ENCODE data around the gene PIWIL4. TPM values are rescaled to one million over a fixed set of nuclear protein-coding genes. Genes with fewer than 3 reads are reported as not detected.

PIWIL4 gene
- polyA plus RNA-seq, 1 experiment, result 1.0 TPM

GRCh38 chr11:94649254-94649653 is 82.1 kb downstream of the PIWIL4 start:
- no peak for DNase-seq (ENCODE audit: low read depth, low spot score)
- Histone ChIP-seq H3K27ac (ENCODE audit: low read depth, low read length) (no peak overlapping the region), H3K27me3 (ENCODE audit: control insufficient read depth, insufficient read depth, low read length) (peaks cover 2% of the 10 kb centered on the region), H3K4me3 (ENCODE audit: low read depth, low read length) (no peak overlapping the region), H3K9me3 (ENCODE audit: control insufficient read depth, insufficient read depth, low read length) (no peaks in the 10 kb centered on the region)
- TF ChIP-seq CTCF (IDR thresholded peaks at IDR 0.05; ENCODE audit: low read depth, low read length), result no peak
- POLR2A ChIA-PET, result no interaction called here
- CTCF ChIA-PET, result no interaction called here

GRCh38 chr11:94649964-94650623 is 82.9 kb downstream of the PIWIL4 start:
- H3K9me3 ChIP-seq (ENCODE audit: control insufficient read depth, insufficient read depth, low read length), result no peaks in the 10 kb centered on the region
- peak overlapping the region; percentile 39 for H3K27ac ChIP-seq (ENCODE audit: low read depth, low read length)
- no peak overlapping the region for H3K4me3 ChIP-seq (ENCODE audit: low read depth, low read length)
- ChIA-PET CTCF (no interaction called here), POLR2A (no interaction called here)
- DNase-seq (ENCODE audit: low read depth, low spot score), result no peak
- no peak for TF ChIP-seq CTCF (IDR thresholded peaks at IDR 0.05; ENCODE audit: low read depth, low read length)
- H3K27me3 ChIP-seq (ENCODE audit: control insufficient read depth, insufficient read depth, low read length), result peaks cover 8% of the 10 kb centered on the region

GRCh38 chr11:94650756-94651155 is 83.6 kb downstream of the PIWIL4 start:
- no peaks in the 10 kb centered on the region for H3K9me3 ChIP-seq (ENCODE audit: control insufficient read depth, insufficient read depth, low read length)
- CTCF ChIA-PET, result no interaction called here
- POLR2A ChIA-PET, result no interaction called here
- no peak for TF ChIP-seq CTCF (IDR thresholded peaks at IDR 0.05; ENCODE audit: low read depth, low read length)
- peaks cover 11% of the 10 kb centered on the region for H3K27me3 ChIP-seq (ENCODE audit: control insufficient read depth, insufficient read depth, low read length)
- H3K4me3 ChIP-seq (ENCODE audit: low read depth, low read length), result no peak overlapping the region
- H3K27ac ChIP-seq (ENCODE audit: low read depth, low read length), result peak overlapping the region; percentile 39
- peak; percentile 44 for DNase-seq (ENCODE audit: low read depth, low spot score)

GRCh38 chr11:94652735-94653284 is 85.6 kb downstream of the PIWIL4 start:
- Histone ChIP-seq H3K27ac (ENCODE audit: low read depth, low read length) (no peak overlapping the region), H3K4me3 (ENCODE audit: low read depth, low read length) (no peak overlapping the region), H3K9me3 (ENCODE audit: control insufficient read depth, insufficient read depth, low read length) (no peaks in the 10 kb centered on the region), H3K27me3 (ENCODE audit: control insufficient read depth, insufficient read depth, low read length) (peaks cover 13% of the 10 kb centered on the region)
- no peak for TF ChIP-seq CTCF (IDR thresholded peaks at IDR 0.05; ENCODE audit: low read depth, low read length)
- ChIA-PET CTCF (no interaction called here), POLR2A (no interaction called here)
- no peak for DNase-seq (ENCODE audit: low read depth, low spot score)

GRCh38 chr11:94653561-94653960 is 86.4 kb downstream of the PIWIL4 start:
- Histone ChIP-seq H3K9me3 (ENCODE audit: control insufficient read depth, insufficient read depth, low read length) (no peaks in the 10 kb centered on the region), H3K4me3 (ENCODE audit: low read depth, low read length) (no peak overlapping the region), H3K27ac (ENCODE audit: low read depth, low read length) (no peak overlapping the region), H3K27me3 (ENCODE audit: control insufficient read depth, insufficient read depth, low read length) (peaks cover 13% of the 10 kb centered on the region)
- ChIA-PET POLR2A (no interaction called here), CTCF (no interaction called here)
- TF ChIP-seq CTCF (IDR thresholded peaks at IDR 0.05; ENCODE audit: low read depth, low read length), result no peak
- DNase-seq (ENCODE audit: low read depth, low spot score), result no peak
